H1 (cell line): Measurements from ENCODE around the gene ANKS1B. TPM values are rescaled to one million over a fixed set of nuclear protein-coding genes. Genes with fewer than 3 reads are reported as not detected.

Experiments
- CTCF ChIA-PET: fragments of 300-600 bp; sonication (Branson Sonifier 250); formaldehyde crosslinking; loops from one replicate; lab custom pipeline; 2021; ENCODE audit not compliant: partially characterized antibody; lab: Charles Lee
- POLR2A ChIA-PET: fragments of 300-600 bp; sonication (Branson Sonifier 250); formaldehyde crosslinking; loops from one replicate; lab custom pipeline; 2021; ENCODE audit warnings: inconsistent platforms; ENCODE audit not compliant: partially characterized antibody; lab: Charles Lee
- DNase-seq, 2 experiments: peaks; one replicate each; pipeline versions ENCODE4 v3.0.0 to v3.0.0-alpha.2; 2010 to 2022; ENCODE audit warnings: low spot score in 2 of 2, low read depth in 1 of 2, mixed read lengths in 1 of 2
- FAIRE-seq: peaks from 2 replicates; lab custom pipeline; 2011; peaks lifted over from hg19 to GRCh38; lab: Jason Lieb, UNC
- H2AFZ ChIP-seq: 2 replicates; pipeline ENCODE4 v1.8.1; 2012; ENCODE audit warnings: low read length, inconsistent platforms
- H2AK5ac ChIP-seq: 2 replicates; pipeline ENCODE4 v1.6.1; 2013; ENCODE audit warnings: low read depth, low read length
- H2BK120ac ChIP-seq: replicated peaks from 2 replicates; pipeline ENCODE3; 2013; ENCODE audit warnings: low read depth, low read length, inconsistent platforms
- H2BK12ac ChIP-seq: 2 replicates; pipeline ENCODE4 v1.6.1; 2013; ENCODE audit warnings: low read depth, low read length
- H2BK15ac ChIP-seq: 2 replicates; pipeline ENCODE4 v1.6.1; 2013; ENCODE audit warnings: low read length
- H2BK20ac ChIP-seq: 2 replicates; pipeline ENCODE4 v1.6.1; 2013; ENCODE audit warnings: low read length
- H2BK5ac ChIP-seq: 2 replicates; pipeline ENCODE4 v1.6.1; 2013; ENCODE audit warnings: low read depth, low read length
- H3K14ac ChIP-seq: 2 replicates; pipeline ENCODE4 v1.6.1; 2013; ENCODE audit warnings: inconsistent platforms; ENCODE audit not compliant: insufficient read length
- H3K18ac ChIP-seq: 2 replicates; pipeline ENCODE4 v1.6.1; 2013; ENCODE audit warnings: low read length; ENCODE audit errors: extremely low read depth
- H3K23ac ChIP-seq: 2 replicates; pipeline ENCODE4 v1.6.1; 2013; ENCODE audit warnings: inconsistent platforms; ENCODE audit not compliant: insufficient read length
- H3K23me2 ChIP-seq: 2 replicates; pipeline ENCODE4 v1.6.1; 2013; ENCODE audit warnings: low read depth, low read length
- H3K27ac ChIP-seq: 2 replicates; pipeline ENCODE4 v1.6.1; 2011; ENCODE audit warnings: low read depth, low read length, inconsistent platforms
- H3K27me3 ChIP-seq, 4 experiments: replicated peaks in 1 of 4; 1 replicate in 1 of 4; 2 replicates in 3 of 4; pipeline versions ENCODE4 v1.6.1 to v1.8.1; 2011 to 2013; ENCODE audit warnings: low read length in 3 of 4, mild to moderate bottlenecking in 3 of 4, inconsistent platforms in 2 of 4, mixed read lengths in 2 of 4, moderate library complexity in 1 of 4; ENCODE audit not compliant: control insufficient read depth in 3 of 4, insufficient read depth in 3 of 4; ENCODE audit errors: extremely low read depth in 1 of 4
- H3K36me3 ChIP-seq, 4 experiments: 2 replicates each; pipeline versions ENCODE4 v1.6.1 to v1.8.1; 2011 to 2013; ENCODE audit warnings: mild to moderate bottlenecking in 4 of 4, low read length in 3 of 4, moderate library complexity in 2 of 4, control low read depth in 1 of 4, inconsistent platforms in 1 of 4; ENCODE audit not compliant: insufficient read depth in 4 of 4, control insufficient read depth in 2 of 4
- H3K4ac ChIP-seq: replicated peaks from 2 replicates; pipeline ENCODE3; 2013; ENCODE audit warnings: low read length, low read depth, mixed read lengths, inconsistent platforms; ENCODE audit not compliant: insufficient read length
- H3K4me1 ChIP-seq, 4 experiments: replicated peaks in 1 of 4; 1 replicate in 1 of 4; 2 replicates in 3 of 4; pipeline versions ENCODE4 v1.6.1 to v1.8.1; 2011 to 2013; ENCODE audit warnings: low read length in 3 of 4, inconsistent platforms in 2 of 4, mixed read lengths in 1 of 4; ENCODE audit not compliant: insufficient read depth in 4 of 4, control insufficient read depth in 3 of 4
- H3K4me2 ChIP-seq, 2 experiments: 2 replicates each; pipeline versions ENCODE4 v1.6.1 to v1.8.1; 2011 to 2013; ENCODE audit warnings: low read depth in 2 of 2, low read length in 2 of 2, control low read depth in 1 of 2, inconsistent platforms in 1 of 2, mild to moderate bottlenecking in 1 of 2; ENCODE audit not compliant: insufficient read depth in 1 of 2
- H3K4me3 ChIP-seq, 4 experiments: fragments of 200-600, 300-600 bp in 1 of 4; sonication (generic), shearing (Covaris generic), sonication (Bioruptor Twin) in 1 of 4; 2 replicates each; pipeline versions ENCODE4 v1.5.1 to v1.8.1; 2011 to 2016; ENCODE audit warnings: low read length in 4 of 4, low read depth in 3 of 4, control low read depth in 2 of 4, inconsistent platforms in 2 of 4, mild to moderate bottlenecking in 2 of 4, mixed read lengths in 1 of 4, moderate library complexity in 1 of 4; ENCODE audit not compliant: insufficient read depth in 2 of 4; ENCODE audit errors: extremely low read depth in 1 of 4
- H3K56ac ChIP-seq: replicated peaks from 2 replicates; pipeline ENCODE3; 2013; ENCODE audit warnings: low read depth, mild to moderate bottlenecking, mixed read lengths, low read length, inconsistent platforms; ENCODE audit not compliant: insufficient read length
- H3K79me1 ChIP-seq: 2 replicates; pipeline ENCODE4 v1.6.1; 2013; ENCODE audit warnings: low read depth, low read length, control low read depth
- H3K79me2 ChIP-seq, 2 experiments: 2 replicates each; pipeline versions ENCODE4 v1.6.1 to v1.8.1; 2012 to 2013; ENCODE audit warnings: low read length in 2 of 2, mild to moderate bottlenecking in 2 of 2, inconsistent platforms in 1 of 2; ENCODE audit not compliant: insufficient read depth in 2 of 2, control insufficient read depth in 1 of 2
- H3K9ac ChIP-seq, 4 experiments: replicated peaks in 1 of 4; 1 replicate in 1 of 4; 2 replicates in 3 of 4; pipeline versions ENCODE4 v1.6.1 to v1.8.1; 2011 to 2013; ENCODE audit warnings: low read depth in 3 of 4, low read length in 3 of 4, control low read depth in 2 of 4, mild to moderate bottlenecking in 2 of 4, moderate library complexity in 2 of 4, inconsistent platforms in 1 of 4; ENCODE audit errors: extremely low read depth in 1 of 4
- H3K9me3 ChIP-seq, 2 experiments: 2 replicates each; pipeline versions ENCODE4 v1.6.1 to v1.8.1; 2012 to 2013; ENCODE audit warnings: mild to moderate bottlenecking in 2 of 2, moderate library complexity in 2 of 2, control low read depth in 1 of 2, inconsistent platforms in 1 of 2, low read depth in 1 of 2, low read length in 1 of 2, mixed read lengths in 1 of 2; ENCODE audit not compliant: insufficient read depth in 2 of 2
- H4K20me1 ChIP-seq, 2 experiments: replicated peaks in 1 of 2; 2 replicates each; pipeline versions ENCODE3 to v1.8.1; 2011 to 2013; ENCODE audit warnings: inconsistent platforms in 2 of 2, low read length in 2 of 2, mild to moderate bottlenecking in 1 of 2; ENCODE audit not compliant: insufficient read depth in 2 of 2, control insufficient read depth in 1 of 2
- H4K5ac ChIP-seq: 2 replicates; pipeline ENCODE4 v1.6.1; 2013; ENCODE audit warnings: low read length, low read depth, mixed read lengths, inconsistent platforms; ENCODE audit not compliant: insufficient read length
- H4K8ac ChIP-seq: 2 replicates; pipeline ENCODE4 v1.8.0; 2013; ENCODE audit warnings: mild to moderate bottlenecking, moderate library complexity, low read length, inconsistent platforms; ENCODE audit not compliant: insufficient read depth; ENCODE audit errors: extremely low read depth
- H4K91ac ChIP-seq: replicated peaks from 2 replicates; pipeline ENCODE3; 2013; ENCODE audit warnings: low read length, mixed read lengths, inconsistent platforms; ENCODE audit not compliant: insufficient read length
- BACH1 ChIP-seq: IDR thresholded peaks from 2 replicates; pipeline ENCODE4 v1.6.1; 2012; ENCODE audit warnings: low read length, improper control_type of control experiment
- CBX8 ChIP-seq: fragments of 300-800, 300-1000 bp; sonication (generic); IDR thresholded peaks from 2 replicates; pipeline ENCODE4 v1.7.1; 2016; ENCODE audit warnings: low read depth, low read length, borderline replicate concordance
- CEBPB ChIP-seq: IDR thresholded peaks from 2 replicates; pipeline ENCODE4 v1.6.1; 2012; ENCODE audit warnings: low read depth, low read length
- EP300 ChIP-seq, 2 experiments: IDR thresholded peaks; 1 replicate in 1 of 2; 2 replicates in 1 of 2; pipeline ENCODE4 v1.6.1; 2011 to 2012; ENCODE audit warnings: low read depth in 2 of 2, low read length in 2 of 2, mild to moderate bottlenecking in 2 of 2, borderline replicate concordance in 1 of 2, inconsistent platforms in 1 of 2, moderate library complexity in 1 of 2
- HDAC6 ChIP-seq: IDR thresholded peaks from one replicate; pipeline ENCODE4 v1.7.1; 2012; ENCODE audit warnings: low read depth, mild to moderate bottlenecking, inconsistent platforms, low read length, moderate library complexity
- RAD21 ChIP-seq, 2 experiments: IDR thresholded peaks in 1 of 2; conservative IDR thresholded peaks in 1 of 2; 2 replicates each; pipeline ENCODE4 v1.6.1; 2011; ENCODE audit warnings: low read depth in 2 of 2, low read length in 2 of 2, improper control_type of control experiment in 1 of 2, inconsistent platforms in 1 of 2, mild to moderate bottlenecking in 1 of 2, moderate library complexity in 1 of 2
- SP4 ChIP-seq: IDR thresholded peaks from 2 replicates; pipeline ENCODE4 v1.6.1; 2012; ENCODE audit warnings: low read length, inconsistent platforms
- TEAD4 ChIP-seq: IDR thresholded peaks from 2 replicates; pipeline ENCODE4 v1.6.1; 2012; ENCODE audit warnings: low read depth, low read length, inconsistent platforms, mixed read lengths
- YY1 ChIP-seq: IDR thresholded peaks from 2 replicates; pipeline ENCODE4 v1.6.1; 2011; ENCODE audit warnings: low read depth, mild to moderate bottlenecking, low read length
- polyA plus RNA-seq, 7 experiments: library from polyadenylated mRNA; depleted of rRNA in 3 of 7; stranded (reverse) in 5 of 7; unstranded in 2 of 7; fragments of >200 nt in 5 of 7; fragments of 200-250 nt in 2 of 7; gene quantifications; 1 replicate in 5 of 7; 2 replicates in 1 of 7; 4 replicates in 1 of 7; pipeline versions ENCODE4 v1.2.1 to v1.2.3, GENCODE V29; 2011 to 2013; ENCODE audit warnings: missing spikeins in 2 of 7, mixed read lengths in 2 of 7
- total RNA-seq: library from RNA; stranded (reverse); fragmentation: NEBNext Ultra II Directional; extraction: Animal tissue kit (Norgen Biotek cat#: 25700); gene quantifications from 2 replicates; pipeline ENCODE4 v1.2.1, GENCODE V29; 2021

ANKS1B gene
- total and polyA plus RNA-seq, 2 of the 8 experiments (the other 6 are each of a cell fraction or from before 2014, with no cell fraction given), result 2.7 to 6.1 TPM

- Histone ChIP-seq H3K4me1 (peaks cover 0 to 7% (median 3%) of the 10 kb centered on the region in 4 experiments; a peak in 4 of 7 replicates), H2BK20ac (no peak overlapping the region), H3K18ac (no peak overlapping the region), H3K23me2 (no peaks in the 10 kb centered on the region; the same call in 1 of the 2 replicates), H3K79me1 (no peaks in the 10 kb centered on the region), H3K36me3 (no peaks in the 10 kb centered on the region), H3K23ac (no peak overlapping the region), H3K56ac (no peak overlapping the region), H2AFZ (no peak overlapping the region), H3K79me2 (no peaks in the 10 kb centered on the region), H4K8ac (no peak overlapping the region), H3K4me3 (no peak overlapping the region), H4K5ac (no peak overlapping the region), H3K14ac (no peak overlapping the region), H2BK120ac (no peak overlapping the region), H3K4ac (no peak overlapping the region), H3K27ac (no peak overlapping the region), H2BK5ac (no peak overlapping the region), H4K20me1 (no peaks in the 10 kb centered on the region), H3K4me2 (no peak overlapping the region), H3K27me3 (no peaks in the 10 kb centered on the region), H2AK5ac (no peak overlapping the region), H2BK15ac (no peak overlapping the region), H2BK12ac (no peak overlapping the region), H4K91ac (no peak overlapping the region), H3K9ac (no peak overlapping the region), H3K9me3 (no peaks in the 10 kb centered on the region)
- CTCF ChIA-PET, result interaction anchor here (0.5 to 1.7 kb wide), 7 partner anchors 10 to 522 kb away, joined by 3 to 9 read pairs (median 4); no protein-coding TSS in a partner anchor
- DNase-seq (no peak), FAIRE-seq (no peak)
- POLR2A ChIA-PET, result no interaction called here
- TF ChIP-seq CBX8 (no peak), EP300 (IDR thresholded peaks at IDR 0.05; ENCODE audit: borderline replicate concordance in 1 of 2, low read depth in 2 of 2, low read length in 2 of 2) (no peak), HDAC6 (no peak), TEAD4 (no peak), YY1 (no peak), SP4 (no peak), BACH1 (no peak), CEBPB (no peak), RAD21 (IDR thresholded peaks at IDR 0.05 in 1 of 2, conservative IDR thresholded peaks at IDR 0.05 in 1 of 2; ENCODE audit: low read depth in 2 of 2, low read length in 2 of 2) (no peak)
Measured at GRCh38 chr12:99136516-99136915, 848.2 kb downstream of the ANKS1B start.
